ENCODE measurements around the gene ERVH48-1. TPM values are rescaled to one million over a fixed set of nuclear protein-coding genes. Genes with fewer than 3 reads are reported as not detected.

Gene ERVH48-1
- total RNA-seq, 1 experiment from 2014 or later: 14.7 TPM

Small RNA genes within 50 kb of the gene (microRNA-seq; reads per million reads assigned to microRNA genes)
- gene MIR5692B (ENCODE audit: borderline number of aligned reads): not detected

Other genes with a start within 250 kb of the ERVH48-1 start
- gene WDR4, start 46.1 kb downstream of the ERVH48-1 start, total RNA-seq (2021): 41.5 to 42.6 TPM (median 42.2 TPM) in 3 replicates
- gene NDUFV3, start 32.3 kb downstream of the ERVH48-1 start, total RNA-seq (2021): 28.5 to 32.6 TPM (median 30.9 TPM) in 3 replicates
- 21.2 to 25.2 TPM (median 23.0 TPM) in 3 replicates for gene PKNOX1, start 48.9 kb upstream of the ERVH48-1 start, total RNA-seq (2021)
- gene CBS, start 150.2 kb upstream of the ERVH48-1 start, total RNA-seq (2021): 582 to 844 TPM (median 591 TPM) in 3 replicates
- 35.6 to 41.2 TPM (median 40.6 TPM) in 3 replicates for gene U2AF1, start 181.9 kb upstream of the ERVH48-1 start, total RNA-seq (2021)
- not detected in 3 replicates for gene CRYAA, start 243.4 kb upstream of the ERVH48-1 start, total RNA-seq (2021)

Measured in WTC11 (cell line).